Stimulated activated CD8-positive, alpha-beta memory T cell treated with anti-CD3 and anti-CD28 coated beads, Interleukin-7, amount 100 ng/mL, for 48 hours (primary cell): Measurements from ENCODE around the gene ARF5.
"Not testable (repeated sequence)": the region's sequence is repeated elsewhere in the genome, so short reads cannot be mapped to it uniquely, and the experiment has no call there.

Experiments used
- DNase-seq, 2 donors: peaks; one replicate each; pipeline ENCODE4 v3.0.0-alpha.2; 2020; ENCODE audit warnings: low read depth in 1 of 2; ENCODE audit errors: extremely low read depth in 1 of 2

ARF5 gene

DNA sequence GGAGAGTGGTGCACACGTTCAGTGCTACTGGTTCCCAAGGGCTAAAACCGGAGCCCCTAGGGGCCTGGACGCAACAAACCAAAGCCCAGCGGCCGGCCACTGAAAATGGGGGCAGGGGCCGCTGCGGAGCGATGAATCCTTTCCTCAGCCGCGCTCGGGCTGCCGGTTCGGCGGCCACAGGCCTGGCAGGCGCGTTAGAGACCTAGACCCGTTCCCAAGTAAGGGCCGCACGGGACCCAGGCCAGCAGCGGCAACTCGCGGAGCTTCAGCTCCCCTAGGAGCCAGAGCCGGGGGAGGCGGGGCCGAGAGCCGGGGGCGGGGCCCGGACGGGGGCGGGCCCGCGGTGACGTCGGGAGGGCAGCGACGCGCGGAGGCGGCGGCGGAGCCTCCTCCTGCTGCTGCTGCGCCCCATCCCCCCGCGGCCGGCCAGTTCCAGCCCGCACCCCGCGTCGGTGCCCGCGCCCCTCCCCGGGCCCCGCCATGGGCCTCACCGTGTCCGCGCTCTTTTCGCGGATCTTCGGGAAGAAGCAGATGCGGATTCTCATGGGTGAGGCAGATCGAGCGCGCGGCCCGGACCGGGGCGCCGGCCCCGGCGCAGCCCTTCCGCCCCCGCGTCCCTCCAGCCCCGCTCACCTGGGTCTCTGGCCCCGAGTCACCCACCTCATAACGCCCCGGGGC lies at the start of gene ARF5:
Gene ARF5 (plus strand): TSS at position 393 of the 678 bp plus-strand sequence. CDS start 88 bp downstream, at position 481.
- DNase-seq: peak; percentile 67 to 75

- no peak for DNase-seq
These were observed 49.1 kb upstream of the ARF5 start for GRCh38 chr7:127539116-127539515.

- DNase-seq: not testable (repeated sequence)
These were observed 47.8 kb upstream of the ARF5 start for GRCh38 chr7:127540461-127540860.

DNA sequence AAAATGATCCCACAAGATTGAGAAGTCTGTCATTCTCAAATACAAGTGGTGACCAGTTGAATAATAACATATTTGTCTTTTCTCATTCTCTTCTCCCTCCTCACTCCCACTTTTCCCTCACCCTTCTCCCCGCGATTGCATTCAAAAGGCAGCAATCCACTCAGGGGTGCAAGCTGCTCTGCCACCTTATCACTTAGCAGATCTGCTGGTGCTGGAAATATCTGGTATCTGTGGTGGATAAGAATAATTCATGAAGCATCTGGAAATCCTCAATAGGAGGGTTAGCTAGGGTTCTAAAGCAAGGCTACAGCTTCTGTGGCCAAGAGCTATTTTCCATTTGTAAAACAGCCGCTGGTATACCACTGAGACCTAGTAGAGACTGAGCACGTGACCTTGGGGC lies 46.7 kb upstream of the ARF5 start:
- DNase-seq: no peak

- DNase-seq: no peak
These were observed 41.9 kb upstream of the ARF5 start for GRCh38 chr7:127546313-127546712.

DNA sequence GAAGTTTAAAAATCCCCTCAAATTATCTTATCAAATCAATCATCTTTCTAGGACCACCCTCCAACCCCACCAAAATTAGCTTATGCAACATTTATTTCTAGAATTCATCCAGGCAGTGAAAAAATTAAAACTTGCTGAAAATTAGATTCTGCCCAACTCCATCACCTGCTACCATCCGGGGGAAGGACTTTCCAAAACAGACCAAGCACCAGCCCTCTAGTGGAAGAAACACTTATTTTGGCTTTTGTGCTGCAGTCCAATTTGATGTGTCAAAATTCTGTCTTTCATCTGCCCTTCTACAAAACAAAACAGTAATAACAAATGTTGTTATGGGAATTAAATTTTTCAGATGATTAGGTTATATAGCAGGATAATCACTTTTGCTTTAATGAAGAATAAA lies 38.0 kb upstream of the ARF5 start:
- no peak for DNase-seq

DNA sequence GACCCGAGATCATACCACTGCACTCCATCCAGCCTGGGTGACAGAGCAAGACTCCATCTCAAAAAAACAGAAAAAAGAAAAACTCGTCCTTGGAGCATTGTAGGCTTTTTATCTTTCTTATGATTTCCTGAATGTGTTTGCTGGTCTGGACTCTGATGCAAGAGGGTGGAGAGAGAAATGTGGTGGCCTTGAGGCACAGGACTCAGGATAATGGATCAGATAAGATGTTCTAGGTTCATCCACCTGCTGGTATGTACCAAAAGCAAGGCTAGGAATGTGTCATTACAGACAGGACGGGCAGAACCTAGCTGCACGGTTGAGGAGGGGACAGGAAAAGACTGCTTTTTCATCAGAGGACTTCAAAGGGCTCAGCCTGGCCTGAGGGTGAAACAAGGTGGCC lies 36.3 kb upstream of the ARF5 start:
- no peak for DNase-seq

- no peak for DNase-seq
These were observed 31.8 kb upstream of the ARF5 start for GRCh38 chr7:127556404-127556803.

DNA sequence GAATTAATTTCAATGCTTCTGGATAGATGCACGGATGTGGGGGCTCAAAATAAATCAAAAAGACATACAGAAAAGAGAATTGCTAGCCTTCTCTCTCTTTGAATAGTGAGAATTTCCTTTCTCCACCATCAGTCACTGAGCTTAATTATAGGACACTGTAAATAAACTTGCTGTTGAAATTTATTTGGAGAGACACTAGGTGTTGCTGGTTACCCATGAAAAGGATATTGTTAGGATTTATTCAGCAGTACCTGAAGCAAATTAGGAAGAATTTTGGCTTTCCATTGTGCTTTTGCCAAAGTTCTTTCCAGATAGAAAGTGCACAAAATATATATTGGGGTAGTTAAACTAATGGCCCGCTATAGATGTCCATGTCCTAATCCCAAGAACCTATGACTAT lies 30.4 kb upstream of the ARF5 start:
- DNase-seq: no peak

DNA sequence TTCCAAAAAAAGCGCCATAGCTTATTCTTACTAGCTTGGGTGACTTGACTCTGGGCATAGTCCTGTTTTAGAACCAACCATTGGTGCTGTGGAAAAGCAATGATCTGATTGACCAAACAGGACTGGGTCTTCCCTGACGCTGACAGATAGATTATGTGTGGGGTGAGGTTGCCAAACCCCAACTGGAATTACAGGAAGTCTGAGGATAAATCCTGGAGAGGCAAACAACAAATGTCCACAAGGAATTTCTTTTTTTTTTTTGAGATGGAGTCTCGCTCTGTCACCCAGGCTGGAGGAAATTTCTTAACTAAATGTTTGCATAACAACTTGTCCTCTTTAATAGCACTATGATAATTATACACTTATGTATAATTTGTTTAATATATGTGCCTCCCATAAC lies 22.0 kb upstream of the ARF5 start:
- DNase-seq: no peak

GRCh38 chr7:127568034-127568433 lies 20.2 kb upstream of the ARF5 start:
- DNase-seq: not testable (repeated sequence)

- no peak for DNase-seq
These were observed 16.3 kb upstream of the ARF5 start for GRCh38 chr7:127571741-127572505.

- DNase-seq: no peak
These were observed 10.1 kb upstream of the ARF5 start for GRCh38 chr7:127578036-127578684.

DNA sequence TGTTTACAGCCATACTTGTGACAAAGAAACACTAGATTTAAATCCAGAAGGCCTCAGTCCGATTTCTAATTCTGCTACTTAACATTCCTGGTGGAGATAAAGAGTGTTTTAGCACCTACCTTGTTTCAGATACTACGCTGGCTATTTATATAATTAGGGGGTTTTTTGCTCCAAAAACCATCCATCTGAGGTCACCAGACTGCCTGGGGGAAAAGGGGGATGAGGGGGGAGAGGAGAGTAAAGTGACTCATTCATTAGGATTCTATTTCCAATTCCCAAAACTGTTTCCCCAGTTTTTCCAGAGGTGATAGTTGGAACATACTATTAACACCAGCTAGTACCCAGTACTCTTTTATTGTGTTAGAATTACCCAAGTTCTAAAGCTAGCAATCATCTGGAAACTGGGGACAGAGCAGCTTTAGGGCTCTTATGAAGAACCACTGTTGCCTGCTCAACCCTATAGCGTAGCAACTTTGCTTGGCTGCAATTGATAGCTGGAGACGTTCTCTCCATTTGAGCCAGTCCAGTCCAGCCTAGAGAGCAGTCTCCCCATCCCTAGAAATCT lies 9.4 kb upstream of the ARF5 start:
- DNase-seq: no peak

GRCh38 chr7:127580612-127581011 lies 7.6 kb upstream of the ARF5 start:
- no peak for DNase-seq

DNA sequence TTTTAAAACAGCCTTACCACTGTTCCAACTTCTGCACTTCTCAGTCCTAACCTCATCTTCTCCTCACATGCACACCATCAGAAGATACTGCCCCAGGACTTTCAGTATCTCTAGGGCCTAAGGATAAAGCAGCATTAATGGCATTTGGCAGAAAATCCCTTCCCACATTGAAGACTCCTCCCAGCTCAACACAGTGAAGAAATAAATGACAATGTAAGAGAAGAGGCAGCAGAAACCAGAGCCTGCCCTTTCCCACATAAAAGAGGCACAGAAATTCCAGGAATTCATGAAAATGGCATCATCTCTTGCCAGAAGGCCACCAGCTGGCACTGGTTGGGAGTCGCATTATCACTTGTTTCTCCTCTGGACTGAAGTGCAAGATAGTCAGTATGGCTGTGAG lies 6.5 kb upstream of the ARF5 start:
- DNase-seq: no peak

DNA sequence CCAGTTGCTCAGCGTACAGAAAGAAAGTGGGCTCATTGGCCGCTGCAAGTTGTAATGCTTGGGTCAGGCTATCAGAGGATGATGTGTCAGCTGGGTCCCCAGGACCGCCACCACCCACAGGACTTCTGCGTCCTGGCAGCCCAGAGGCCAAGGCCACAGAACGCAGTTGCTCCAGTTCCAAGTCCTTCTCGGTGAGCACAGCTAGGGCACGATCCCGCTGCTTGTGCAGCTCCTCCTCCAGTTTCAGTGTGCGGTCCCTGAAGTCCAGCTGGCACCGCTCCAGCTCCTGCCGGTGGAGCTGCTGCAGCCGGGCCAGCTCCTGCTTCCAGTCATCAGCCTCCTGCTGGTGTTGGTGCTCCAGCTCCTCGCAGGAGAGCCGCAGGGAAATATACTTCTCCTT lies 5.8 kb upstream of the ARF5 start:
- DNase-seq: no peak

GRCh38 chr7:127584648-127585043 lies 3.6 kb upstream of the ARF5 start:
- DNase-seq: no peak

DNA sequence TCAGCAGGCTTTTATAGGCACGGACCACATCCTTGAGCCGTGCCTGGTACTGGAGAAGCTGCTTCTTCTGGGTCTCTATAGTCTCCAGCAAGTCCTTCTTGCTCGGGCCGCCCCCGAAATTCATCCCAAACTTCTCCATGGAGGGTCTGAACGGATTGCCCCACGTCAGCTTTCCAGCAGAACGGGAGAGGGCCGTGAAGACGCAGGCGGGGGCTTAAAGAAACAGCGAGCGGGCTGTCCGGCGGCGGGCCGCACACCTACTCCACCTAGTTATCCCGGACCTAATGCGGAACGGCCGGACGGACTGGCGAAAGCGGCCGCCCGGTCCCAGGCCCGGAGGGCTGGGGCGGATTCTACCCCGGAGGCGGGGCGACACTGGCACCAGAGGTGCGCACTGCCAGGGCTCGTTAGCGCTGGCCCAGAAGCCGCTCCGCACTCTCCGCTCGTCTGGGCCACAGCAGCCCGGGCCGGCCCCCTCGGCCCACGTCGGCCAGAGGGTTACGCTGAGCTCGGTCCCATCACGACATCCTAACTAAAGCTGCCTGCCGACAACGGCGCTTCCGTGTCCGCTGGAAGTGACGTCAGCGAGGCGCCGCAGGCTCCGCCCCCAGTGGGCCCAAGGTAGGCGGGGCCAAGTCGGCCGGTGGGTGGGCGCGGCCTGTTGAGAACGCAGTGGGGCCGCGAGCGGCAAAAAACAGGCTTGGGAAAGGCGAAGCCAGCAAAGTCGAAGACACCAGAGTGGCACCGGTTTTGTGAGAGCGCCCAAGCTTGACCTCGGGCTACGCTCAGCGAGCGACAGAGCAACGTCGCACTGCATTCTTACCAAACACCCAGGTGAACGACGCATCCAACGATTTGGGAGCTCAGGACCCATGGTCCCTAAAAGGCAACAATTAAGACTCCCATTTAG lies 2.9 kb upstream of the ARF5 start, which contains the start of gene GCC1:
Gene GCC1 (minus strand): TSS at position 553 of the 910 bp plus-strand sequence. CDS start 414 bp downstream, at position 139.
- peak; percentile 84 to 86 for DNase-seq

DNA sequence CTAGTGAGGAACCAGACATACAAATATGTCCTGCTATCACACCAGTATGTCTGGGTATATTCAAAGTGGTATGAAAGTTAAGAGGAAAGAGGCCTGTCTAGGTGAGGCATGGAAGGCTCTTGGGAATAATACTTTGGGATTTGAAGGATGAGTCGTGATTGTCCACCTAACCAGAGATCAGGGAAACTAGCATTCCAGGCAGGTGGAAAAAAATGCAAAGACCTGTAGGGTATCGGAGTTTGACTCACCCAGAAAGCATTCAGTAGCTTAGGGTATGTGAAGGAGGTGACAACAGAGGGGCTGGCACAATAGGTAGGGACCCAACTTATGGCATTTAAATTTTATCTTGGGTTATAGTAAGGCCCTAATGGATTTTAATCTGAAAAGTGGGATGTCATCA lies 1.9 kb upstream of the ARF5 start:
- no peak for DNase-seq

- no peak for DNase-seq
These were observed 570 bp upstream of the ARF5 start for GRCh38 chr7:127587663-127588018.
